GM12872 (cell line): ENCODE results near the gene SUSD5.

ENCODE experiments used
- CTCF ChIP-seq: IDR thresholded peaks from 3 replicates; pipeline ENCODE4 v1.5.1; 2011; ENCODE audit warnings: low read depth, mild to moderate bottlenecking, low read length, moderate library complexity; ENCODE audit not compliant: insufficient read depth

The SUSD5 gene

GRCh38 chr3:33114622-33115023 lies 104.0 kb downstream of the SUSD5 start:
- TF ChIP-seq CTCF, result no peak

GRCh38 chr3:33113772-33114621 lies 104.6 kb downstream of the SUSD5 start, which contains the start of gene CRTAP:
TSS of gene CRTAP (plus strand) at chr3:33114014. CDS start at chr3:33114078, 64 bp downstream.
- TF ChIP-seq CTCF, result no peak

DNA sequence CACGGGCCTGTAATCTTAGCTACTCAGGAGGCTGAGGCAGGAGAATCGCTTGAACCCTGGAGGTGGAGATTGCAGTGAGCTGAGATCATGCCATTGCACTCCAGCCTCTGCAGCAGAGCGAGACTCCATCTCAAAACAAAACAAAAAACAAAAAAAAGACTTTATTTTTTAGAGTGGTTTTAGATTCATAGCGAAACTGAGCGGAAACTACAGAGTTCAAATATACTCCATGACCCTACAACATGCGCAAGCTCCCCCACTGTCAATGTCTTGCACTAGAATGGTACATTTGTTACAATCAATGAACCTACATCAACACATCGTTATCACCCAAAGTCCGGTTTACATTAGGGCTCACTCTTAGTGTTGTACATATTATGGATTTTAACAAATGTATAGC lies 107.0 kb downstream of the SUSD5 start:
- no peak for TF ChIP-seq CTCF

- no peak for TF ChIP-seq CTCF
Observed at GRCh38 chr3:33105341-33105948, 113.2 kb downstream of the SUSD5 start.

DNA sequence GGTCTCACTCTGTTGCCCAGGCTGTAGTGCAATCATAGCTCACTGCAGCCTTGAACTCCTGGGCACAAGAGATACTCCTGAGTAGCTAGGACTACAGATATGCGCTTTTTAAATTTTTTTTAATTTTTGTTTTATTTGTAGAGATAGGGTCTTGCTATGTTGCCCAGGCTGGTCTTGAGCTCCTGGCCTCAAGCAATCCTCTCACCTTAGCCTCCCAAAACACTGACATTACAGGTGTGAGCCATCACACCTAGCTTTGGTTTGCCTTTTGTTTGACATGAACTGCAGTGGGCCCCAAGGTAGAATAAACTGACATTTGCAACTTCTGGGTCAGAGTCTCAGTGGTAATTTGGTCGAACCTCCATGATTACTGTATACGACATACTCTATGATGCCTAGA lies 113.8 kb downstream of the SUSD5 start:
- TF ChIP-seq CTCF, result no peak

DNA sequence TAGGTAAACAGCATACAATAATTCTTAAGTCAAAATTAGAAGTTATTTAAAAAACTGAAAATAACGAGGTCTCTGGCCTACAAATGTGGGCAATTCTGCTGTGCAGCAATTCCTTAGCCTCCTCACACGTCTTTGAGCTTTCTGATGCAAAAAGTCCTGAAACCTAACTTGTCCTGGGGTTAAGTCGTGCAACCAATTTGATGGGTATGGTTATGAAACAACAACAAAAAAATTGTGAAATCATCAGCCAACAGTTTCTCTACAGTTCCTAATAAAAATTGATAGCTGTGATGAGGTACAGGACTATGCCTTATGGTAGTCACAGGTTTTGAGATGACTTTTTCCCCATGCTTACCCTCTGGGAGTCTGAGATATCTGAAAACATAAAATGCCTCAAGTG lies 115.1 kb downstream of the SUSD5 start:
- TF ChIP-seq CTCF, result no peak

GRCh38 chr3:33103034-33103433 lies 115.6 kb downstream of the SUSD5 start:
- TF ChIP-seq CTCF, result no peak
